Pancreas (tissue), 10 donors: Measurements from ENCODE around the gene PPP1R16B. TPM values are rescaled to one million over a fixed set of nuclear protein-coding genes. Genes with fewer than 3 reads are reported as not detected.

Experiments
- ATAC-seq, 4 donors: fragments of 200-7000 bp; cut with Tn5 transposase; one replicate each; pipeline versions ENCODE4 v1.8.0 to v1.9.1; 2020; ENCODE audit warnings: mild to moderate bottlenecking in 4 of 4, moderate library complexity in 4 of 4
- DNase-seq, 6 donors: peaks; one replicate each; pipeline ENCODE4 v3.0.0-alpha.2; 2020
- FAIRE-seq: peaks from 2 replicates; lab custom pipeline; 2012; peaks lifted over from hg19 to GRCh38; lab: Jason Lieb, UNC
- H3K27ac ChIP-seq, 4 donors: fragments of 200-600 bp; sonication (generic); 1 replicate in 3 of 4; 2 replicates in 1 of 4; pipeline versions ENCODE4 v1.5.0 to v1.8.0; 2020
- H3K27me3 ChIP-seq, 4 donors: fragments of 200-600 bp; one replicate each; pipeline ENCODE4 v1.8.0; 2021
- H3K36me3 ChIP-seq, 3 donors: fragments of 200-600 bp; sonication (generic) in 1 of 3; one replicate each; pipeline versions ENCODE4 v1.5.0 to v1.8.0; 2020 to 2021
- H3K4me1 ChIP-seq, 3 donors: fragments of 200-600 bp; one replicate each; pipeline ENCODE4 v1.8.0; 2021
- H3K4me3 ChIP-seq, 4 donors: fragments of 200-600 bp; sonication (generic) in 2 of 4; one replicate each; pipeline versions ENCODE4 v1.5.0 to v1.8.0; 2020 to 2021
- H3K9me3 ChIP-seq, 4 donors: fragments of 200-600 bp; one replicate each; pipeline ENCODE4 v1.8.0; 2021
- WGBS, 2 donors: extraction: QIAGEN DNeasy Blood & Tissue Kit; methylation state at CpG; one replicate each; pipeline ENCODE4 v1.1.7; 2013; 5-methylcytosine and 5-hydroxymethylcytosine counted together
- intact Hi-C, 3 donors: fragments of 100-400 bp; cut with DNase I; formaldehyde crosslinking; loops; one replicate each; pipeline versions ENCODE4 v1.11.1 to v1.14.2; 2022
- polyA plus RNA-seq, 2 donors: library from polyadenylated mRNA; stranded (reverse); fragments of 200-250 nt; gene quantifications; one replicate each; pipeline ENCODE4 v1.2.3, GENCODE V29; 2013
- total RNA-seq, 6 donors: library from RNA; stranded (reverse); fragmentation: NEBNext Ultra II Directional in 4 of 6; extraction: Animal tissue kit (Norgen Biotek cat#: 25700) in 4 of 6; gene quantifications; one replicate each; pipeline versions ENCODE4 v1.2.1 to v1.2.4, GENCODE V29; 2021 to 2023
- TF ChIP-seq, protein P1 (sequence below), 4 donors: fragments of 200-600 bp; sonication (generic) in 3 of 4; IDR thresholded peaks; one replicate each; pipeline versions ENCODE4 v1.5.0 to v1.8.0; 2021; ENCODE audit warnings: antibody characterized with exemption in 4 of 4
- donor health status: healthy with polysubstance abuse.
- donor health status: DM: no; HTN: no; CAD: no; lungs with moderate emphysema.
- donor health status: DM: no; HTN: no; CAD: no.
- donor health status: control.
- donor health status: control.
- donor health status: Bipolar disorder and iron deficiency.
- donor health status: DM: yes; HTN: yes; CAD: no.
- donor health status: DM: no; HTN: no; CAD: no.
- donor health status: DM: no; HTN: no; CAD: no.
- donor health status: DM: yes; HTN: yes; CAD: no.

PPP1R16B gene
- total and polyA plus RNA-seq, 8 donors, result 1.0 to 2.7 (median 1.3) TPM

DNA sequence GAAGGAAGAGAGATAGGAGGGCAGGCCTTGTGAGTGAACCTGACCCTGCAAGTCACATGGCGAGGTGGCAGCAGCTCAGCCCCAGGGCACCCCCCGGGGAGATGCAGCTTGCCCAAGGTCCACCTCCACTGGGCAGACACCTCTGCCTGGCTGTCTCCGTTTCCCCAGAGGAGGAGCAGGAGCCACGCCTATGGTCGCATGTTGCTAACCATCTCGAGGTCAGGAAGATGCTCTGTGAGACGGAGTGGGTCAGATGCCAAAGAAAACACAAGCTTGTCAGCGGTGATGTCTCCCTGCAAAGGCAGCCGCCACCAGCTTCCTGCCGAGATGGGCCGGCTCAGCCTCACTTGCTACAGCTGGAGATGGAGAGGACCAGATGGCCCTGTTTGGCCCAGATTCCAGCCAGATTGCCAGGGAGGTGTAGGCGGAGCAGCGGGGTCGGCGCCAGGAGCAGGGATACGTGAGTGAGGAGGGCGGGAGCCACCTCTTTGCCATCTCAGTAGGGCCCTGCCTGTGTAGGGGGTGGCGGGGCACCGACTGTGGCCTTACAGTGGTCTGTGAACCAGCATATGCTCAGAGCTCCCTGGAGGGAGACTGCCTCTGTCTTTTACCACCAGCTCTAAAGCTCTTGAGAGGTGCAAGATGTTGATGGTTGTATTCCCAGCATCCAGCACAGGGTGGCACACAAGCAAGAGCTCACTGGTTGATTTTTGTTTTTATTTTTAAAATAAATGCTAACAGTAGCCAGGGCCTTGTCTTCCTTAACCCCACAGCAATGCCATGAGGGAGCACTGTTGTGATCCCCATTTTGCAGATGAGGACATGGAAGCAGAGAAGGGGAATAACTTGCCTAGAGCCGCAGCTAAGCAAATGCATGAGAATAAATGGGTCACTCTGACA is 77.8 kb downstream of the PPP1R16B start:
- peak in 1 of 6 donors; percentile 42 for DNase-seq
- peak in 1 of 4 donors; percentile 36 for ATAC-seq
- Histone ChIP-seq H3K4me1 (no peaks in the 10 kb centered on the region), H3K9me3 (no peaks in the 10 kb centered on the region), H3K27me3 (no peaks in the 10 kb centered on the region), H3K27ac (no peak overlapping the region), H3K4me3 (no peak overlapping the region), H3K36me3 (no peaks in the 10 kb centered on the region)
- TF ChIP-seq, protein P1, sequence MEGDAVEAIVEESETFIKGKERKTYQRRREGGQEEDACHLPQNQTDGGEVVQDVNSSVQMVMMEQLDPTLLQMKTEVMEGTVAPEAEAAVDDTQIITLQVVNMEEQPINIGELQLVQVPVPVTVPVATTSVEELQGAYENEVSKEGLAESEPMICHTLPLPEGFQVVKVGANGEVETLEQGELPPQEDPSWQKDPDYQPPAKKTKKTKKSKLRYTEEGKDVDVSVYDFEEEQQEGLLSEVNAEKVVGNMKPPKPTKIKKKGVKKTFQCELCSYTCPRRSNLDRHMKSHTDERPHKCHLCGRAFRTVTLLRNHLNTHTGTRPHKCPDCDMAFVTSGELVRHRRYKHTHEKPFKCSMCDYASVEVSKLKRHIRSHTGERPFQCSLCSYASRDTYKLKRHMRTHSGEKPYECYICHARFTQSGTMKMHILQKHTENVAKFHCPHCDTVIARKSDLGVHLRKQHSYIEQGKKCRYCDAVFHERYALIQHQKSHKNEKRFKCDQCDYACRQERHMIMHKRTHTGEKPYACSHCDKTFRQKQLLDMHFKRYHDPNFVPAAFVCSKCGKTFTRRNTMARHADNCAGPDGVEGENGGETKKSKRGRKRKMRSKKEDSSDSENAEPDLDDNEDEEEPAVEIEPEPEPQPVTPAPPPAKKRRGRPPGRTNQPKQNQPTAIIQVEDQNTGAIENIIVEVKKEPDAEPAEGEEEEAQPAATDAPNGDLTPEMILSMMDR (IDR thresholded peaks at IDR 0.05), result no peak
- intact Hi-C loops, result loop anchor here in 1 of 3 donors (10.0 kb wide), 1 partner anchor 239 kb away; no protein-coding TSS in a partner anchor
- 60 to 67% methylated on average over 20 of the region's 20 CpGs for WGBS, 2 donors
- no peak for FAIRE-seq

DNA sequence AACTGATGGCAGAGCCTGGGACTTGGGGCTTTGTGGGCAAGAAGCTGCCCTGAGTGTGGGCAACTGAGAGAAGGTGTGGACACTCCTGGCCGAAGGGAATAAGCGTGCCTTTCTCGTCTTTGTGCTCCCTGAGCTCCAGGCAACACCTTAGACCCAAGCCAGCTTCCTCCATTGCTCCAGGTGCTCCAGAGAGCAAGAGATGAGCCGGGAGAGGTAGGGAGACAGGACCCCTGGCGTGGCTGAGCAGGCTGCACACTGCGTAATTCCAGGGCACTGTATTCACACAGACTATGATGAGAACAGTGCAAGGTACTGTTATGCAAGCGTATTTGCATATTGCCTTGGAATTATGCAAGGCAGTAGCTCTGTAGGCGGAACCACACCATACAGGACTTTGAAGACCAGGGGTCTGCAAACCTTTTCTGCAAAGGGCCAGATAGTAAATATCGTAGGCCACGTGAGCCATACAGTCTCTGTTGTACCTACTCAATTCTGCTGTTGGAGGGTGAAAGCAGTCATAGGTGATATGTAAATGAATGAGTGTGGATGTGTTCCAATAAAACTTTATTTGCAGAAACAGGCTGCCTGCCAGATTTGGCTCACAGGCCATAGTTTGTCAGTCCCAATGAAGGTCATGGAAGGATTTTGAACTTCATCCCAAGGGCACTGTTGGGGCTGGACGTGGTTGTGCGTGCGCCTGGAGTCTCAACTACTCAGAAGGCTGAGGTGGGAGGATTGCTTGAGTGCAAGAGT is 78.7 kb downstream of the PPP1R16B start:
- WGBS, 2 donors, result 84 to 88% methylated on average over 13 of the region's 13 CpGs
- FAIRE-seq (no peak), DNase-seq (peak in 1 of 6 donors; percentile 13), ATAC-seq (no peak)
- Histone ChIP-seq H3K4me3 (no peak overlapping the region), H3K27me3 (no peaks in the 10 kb centered on the region), H3K9me3 (no peaks in the 10 kb centered on the region), H3K4me1 (no peaks in the 10 kb centered on the region), H3K36me3 (no peaks in the 10 kb centered on the region), H3K27ac (no peak overlapping the region)
- intact Hi-C loops, result loop anchor here in 1 of 3 donors (10.0 kb wide), 1 partner anchor 239 kb away; no protein-coding TSS in a partner anchor
- TF ChIP-seq, protein P1 (IDR thresholded peaks at IDR 0.05), result no peak

DNA sequence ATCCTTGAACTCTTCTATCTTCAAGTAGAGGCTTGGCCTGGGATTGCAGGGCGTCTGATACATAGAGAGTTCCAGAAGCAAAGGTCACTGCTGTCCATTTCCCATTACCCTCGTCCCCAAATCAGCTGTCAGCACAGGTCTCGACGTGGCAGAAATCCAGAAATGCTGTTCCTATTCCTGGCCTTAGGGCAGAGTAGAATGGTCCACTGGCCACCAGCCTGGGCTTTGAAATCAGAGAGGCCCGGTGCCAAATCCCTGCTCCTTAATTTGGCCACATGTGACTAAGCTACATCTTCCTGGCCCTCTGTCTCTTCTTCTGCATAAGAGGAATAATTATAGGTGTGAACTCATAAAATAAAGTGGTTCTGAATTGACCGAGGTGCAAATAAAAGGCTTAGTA is 79.9 kb downstream of the PPP1R16B start:
- Histone ChIP-seq H3K4me1 (no peaks in the 10 kb centered on the region), H3K36me3 (no peaks in the 10 kb centered on the region), H3K9me3 (no peaks in the 10 kb centered on the region), H3K27ac (no peak overlapping the region), H3K27me3 (no peaks in the 10 kb centered on the region), H3K4me3 (no peak overlapping the region)
- WGBS, 2 donors, result 60 to 73% methylated on average over 6 of the region's 6 CpGs
- no peak for ATAC-seq
- no peak for FAIRE-seq
- intact Hi-C loops, result loop anchor here in 1 of 3 donors (10.0 kb wide), 1 partner anchor 241 kb away; no protein-coding TSS in a partner anchor
- DNase-seq, result peak in 1 of 6 donors; percentile 6
- TF ChIP-seq, protein P1 (IDR thresholded peaks at IDR 0.05), result no peak

DNA sequence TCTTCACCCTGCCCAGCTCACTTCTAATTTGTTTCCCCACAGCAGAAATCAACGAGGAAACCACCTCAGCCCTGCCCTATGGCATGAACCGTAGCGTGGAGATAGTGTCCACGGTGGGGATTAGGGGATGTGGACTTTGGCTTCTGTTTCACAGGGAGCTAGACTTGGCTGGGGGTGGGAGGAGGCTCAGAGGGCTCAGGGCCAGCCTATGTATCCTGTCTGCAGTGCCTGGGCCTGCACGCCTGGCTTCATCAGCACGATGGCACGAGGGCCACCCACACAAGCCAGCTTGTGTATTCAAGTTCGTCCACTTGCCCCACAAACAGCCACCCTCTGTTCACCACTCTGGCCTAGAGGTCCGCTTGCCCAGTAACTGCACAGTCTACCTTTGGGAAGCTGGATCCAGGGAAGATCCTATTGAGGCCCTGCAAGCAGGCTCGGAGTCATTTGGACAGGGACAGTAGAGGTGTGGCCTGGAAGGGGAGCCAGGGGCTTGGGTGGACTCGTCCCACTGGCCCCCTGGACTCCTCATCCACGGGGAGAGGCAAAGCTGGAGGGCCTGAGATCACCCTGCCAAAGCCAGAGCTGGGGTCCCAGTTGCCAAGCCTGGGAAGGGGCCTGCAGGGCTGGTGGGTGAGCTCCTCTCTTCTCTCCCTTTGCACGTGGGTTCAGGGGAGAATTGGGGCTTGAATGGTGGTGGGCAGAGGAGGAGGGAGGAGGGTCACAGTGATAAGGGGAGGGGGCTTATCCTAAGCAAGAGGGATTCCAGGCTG is 82.7 kb downstream of the PPP1R16B start:
- no peaks in the 10 kb centered on the region for H3K9me3 ChIP-seq
- no peak overlapping the region for H3K27ac ChIP-seq
- H3K36me3 ChIP-seq, result no peaks in the 10 kb centered on the region
- no peak for ATAC-seq
- no peaks in the 10 kb centered on the region for H3K27me3 ChIP-seq
- FAIRE-seq, result no peak
- no peak overlapping the region for H3K4me3 ChIP-seq
- TF ChIP-seq, protein P1 (IDR thresholded peaks at IDR 0.05), result no peak
- intact Hi-C loops, result loop anchor here in 1 of 3 donors (10.0 kb wide), 1 partner anchor 243 kb away; no protein-coding TSS in a partner anchor
- WGBS, 2 donors, result 67 to 71% methylated on average over 12 to 13 of the region's 13 CpGs
- no peaks in the 10 kb centered on the region for H3K4me1 ChIP-seq
- no peak for DNase-seq
